ENCODE results near the gene CTTNBP2.

Gene CTTNBP2

DNA sequence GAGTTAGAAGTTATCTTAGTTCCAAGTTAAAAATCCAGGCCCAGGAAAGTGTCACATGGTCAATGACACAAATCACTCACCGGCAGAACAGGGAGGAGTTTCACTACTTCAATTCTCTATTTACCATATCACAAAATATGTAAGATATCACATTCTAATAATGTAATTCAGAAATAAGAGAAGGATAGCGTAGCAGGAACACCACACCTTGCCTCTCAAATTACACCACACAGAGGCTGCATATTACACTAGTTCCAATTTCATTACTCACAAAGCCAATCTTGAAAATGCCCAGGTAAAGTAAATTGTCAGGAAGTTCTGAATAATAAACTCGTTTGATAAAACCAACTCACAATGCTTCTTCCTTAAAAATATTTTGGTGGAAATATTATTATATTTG lies 169.2 kb downstream of the CTTNBP2 start:
- DNase-seq (ENCODE audit: low read depth) = no peak
- TF ChIP-seq, protein P1, sequence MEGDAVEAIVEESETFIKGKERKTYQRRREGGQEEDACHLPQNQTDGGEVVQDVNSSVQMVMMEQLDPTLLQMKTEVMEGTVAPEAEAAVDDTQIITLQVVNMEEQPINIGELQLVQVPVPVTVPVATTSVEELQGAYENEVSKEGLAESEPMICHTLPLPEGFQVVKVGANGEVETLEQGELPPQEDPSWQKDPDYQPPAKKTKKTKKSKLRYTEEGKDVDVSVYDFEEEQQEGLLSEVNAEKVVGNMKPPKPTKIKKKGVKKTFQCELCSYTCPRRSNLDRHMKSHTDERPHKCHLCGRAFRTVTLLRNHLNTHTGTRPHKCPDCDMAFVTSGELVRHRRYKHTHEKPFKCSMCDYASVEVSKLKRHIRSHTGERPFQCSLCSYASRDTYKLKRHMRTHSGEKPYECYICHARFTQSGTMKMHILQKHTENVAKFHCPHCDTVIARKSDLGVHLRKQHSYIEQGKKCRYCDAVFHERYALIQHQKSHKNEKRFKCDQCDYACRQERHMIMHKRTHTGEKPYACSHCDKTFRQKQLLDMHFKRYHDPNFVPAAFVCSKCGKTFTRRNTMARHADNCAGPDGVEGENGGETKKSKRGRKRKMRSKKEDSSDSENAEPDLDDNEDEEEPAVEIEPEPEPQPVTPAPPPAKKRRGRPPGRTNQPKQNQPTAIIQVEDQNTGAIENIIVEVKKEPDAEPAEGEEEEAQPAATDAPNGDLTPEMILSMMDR (conservative IDR thresholded peaks at IDR 0.05; ENCODE audit: control insufficient read depth, insufficient read depth, low read depth, low read length) = no peak

GRCh38 chr7:117698018-117698417 lies 175.2 kb downstream of the CTTNBP2 start:
- no peak overlapping the region for H3K4me3 ChIP-seq (ENCODE audit: control insufficient read depth, low read depth, low read length)
- DNase-seq (ENCODE audit: low read depth) = no peak
- TF ChIP-seq, protein P1 (conservative IDR thresholded peaks at IDR 0.05; ENCODE audit: control insufficient read depth, insufficient read depth, low read depth, low read length) = no peak

More for the DNA sequence above, 169.2 kb downstream of the CTTNBP2 start:
- no peak overlapping the region for H3K4me3 ChIP-seq (ENCODE audit: control insufficient read depth, low read depth, low read length)

- DNase-seq (ENCODE audit: low read depth) = no peak
- TF ChIP-seq, protein P1 (conservative IDR thresholded peaks at IDR 0.05; ENCODE audit: control insufficient read depth, insufficient read depth, low read depth, low read length) = no peak
- H3K4me3 ChIP-seq (ENCODE audit: control insufficient read depth, low read depth, low read length) = no peak overlapping the region
Observed at GRCh38 chr7:117692338-117692737, 180.9 kb downstream of the CTTNBP2 start.

GRCh38 chr7:117690147-117690546 lies 183.1 kb downstream of the CTTNBP2 start:
- TF ChIP-seq, protein P1 (conservative IDR thresholded peaks at IDR 0.05; ENCODE audit: control insufficient read depth, insufficient read depth, low read depth, low read length) = no peak
- H3K4me3 ChIP-seq (ENCODE audit: control insufficient read depth, low read depth, low read length) = no peak overlapping the region
- DNase-seq (ENCODE audit: low read depth) = no peak

DNA sequence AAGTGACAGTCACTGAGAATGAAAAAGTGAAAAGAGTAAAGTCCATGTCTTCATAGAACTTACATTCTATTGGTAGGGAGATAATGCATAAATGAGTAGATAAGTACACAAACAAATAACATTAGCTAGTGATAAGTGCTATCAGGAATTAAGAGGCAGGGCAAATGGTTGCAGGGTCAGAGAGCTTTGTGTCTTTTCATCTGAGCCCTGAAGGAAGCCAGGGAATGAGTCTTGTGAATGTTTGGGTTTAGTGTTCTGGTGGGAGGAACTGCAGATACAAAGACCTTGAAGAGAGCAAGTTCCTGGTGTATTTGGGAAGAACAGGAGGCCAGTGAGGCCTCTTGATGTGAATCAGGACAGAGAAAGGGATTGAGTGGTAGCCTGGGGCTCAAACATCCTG lies 183.8 kb downstream of the CTTNBP2 start:
- TF ChIP-seq, protein P1 (conservative IDR thresholded peaks at IDR 0.05; ENCODE audit: control insufficient read depth, insufficient read depth, low read depth, low read length) = no peak
- no peak overlapping the region for H3K4me3 ChIP-seq (ENCODE audit: control insufficient read depth, low read depth, low read length)
- DNase-seq (ENCODE audit: low read depth) = no peak

GRCh38 chr7:117688126-117688525 lies 185.1 kb downstream of the CTTNBP2 start:
- H3K4me3 ChIP-seq (ENCODE audit: control insufficient read depth, low read depth, low read length) = no peak overlapping the region
- TF ChIP-seq, protein P1 (conservative IDR thresholded peaks at IDR 0.05; ENCODE audit: control insufficient read depth, insufficient read depth, low read depth, low read length) = no peak
- no peak for DNase-seq (ENCODE audit: low read depth)

DNA sequence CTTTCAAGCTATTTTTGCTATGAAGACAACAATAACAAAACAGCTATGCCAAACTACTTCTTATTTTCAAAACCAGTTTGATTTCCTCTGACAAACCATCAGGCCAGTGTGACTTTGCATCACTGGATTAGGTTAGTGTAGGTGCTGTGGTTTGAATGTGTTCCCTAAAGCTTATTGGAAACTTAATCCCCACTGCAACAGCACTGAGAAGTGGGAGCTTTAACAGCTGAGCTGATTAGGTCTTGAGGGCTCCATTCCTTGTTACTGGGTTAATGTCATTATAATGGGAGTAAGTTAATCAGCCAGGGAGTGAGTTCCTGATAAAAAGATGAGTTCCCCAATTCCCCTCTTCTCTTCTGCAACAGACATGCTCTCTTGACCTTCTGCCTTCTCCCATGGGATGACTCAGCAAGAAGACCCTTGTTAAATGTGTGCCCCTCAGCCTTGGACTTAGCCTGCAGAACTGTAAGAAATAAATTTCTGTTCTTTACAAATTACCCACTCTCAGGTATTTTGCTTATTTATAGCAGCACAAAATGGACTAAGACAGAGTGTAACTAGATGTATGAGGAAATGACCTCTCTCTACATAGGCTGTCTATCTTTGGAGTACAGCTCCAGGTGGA lies 186.8 kb downstream of the CTTNBP2 start:
- no peak for DNase-seq (ENCODE audit: low read depth)
- TF ChIP-seq, protein P1 (conservative IDR thresholded peaks at IDR 0.05; ENCODE audit: control insufficient read depth, insufficient read depth, low read depth, low read length) = no peak
- no peak overlapping the region for H3K4me3 ChIP-seq (ENCODE audit: control insufficient read depth, low read depth, low read length)
